Neural cell (in vitro differentiated cells): ENCODE results near the gene P3H3.

ENCODE experiments used
- CTCF ChIP-seq: fragments of 450-650 bp; IDR thresholded peaks from 2 replicates; pipeline ENCODE4 v1.5.1; 2014; ENCODE audit warnings: antibody characterized with exemption, mild to moderate bottlenecking, moderate library complexity; ENCODE audit not compliant: poor library complexity, severe bottlenecking
- EP300 ChIP-seq: fragments of 450-650 bp; conservative IDR thresholded peaks from 2 replicates; pipeline ENCODE4 v1.6.1; 2014; ENCODE audit warnings: antibody characterized with exemption, mild to moderate bottlenecking, moderate library complexity; ENCODE audit not compliant: poor library complexity, severe bottlenecking
- EZH2 ChIP-seq: fragments of 200-600, 300-800 bp; shearing (Covaris generic), sonication (generic); IDR thresholded peaks from 2 replicates; pipeline ENCODE4 v1.6.1; 2014; ENCODE audit warnings: antibody characterized with exemption, low read length, borderline replicate concordance, mild to moderate bottlenecking; ENCODE audit not compliant: insufficient read depth, poor library complexity, severe bottlenecking
- MXI1 ChIP-seq: fragments of 450-650 bp; conservative IDR thresholded peaks from 2 replicates; pipeline ENCODE4 v1.6.1; 2014; ENCODE audit warnings: antibody characterized with exemption, mild to moderate bottlenecking; ENCODE audit not compliant: poor library complexity, severe bottlenecking
- POLR2AphosphoS5 ChIP-seq: IDR thresholded peaks from 2 replicates; pipeline ENCODE4 v1.6.1; 2012
- RAD21 ChIP-seq: fragments of 450-650 bp; conservative IDR thresholded peaks from 2 replicates; pipeline ENCODE4 v1.6.1; 2014; ENCODE audit warnings: antibody characterized with exemption, mild to moderate bottlenecking, moderate library complexity
- REST ChIP-seq: IDR thresholded peaks from 2 replicates; pipeline ENCODE4 v1.6.1; 2012; ENCODE audit warnings: borderline replicate concordance
- TAF1 ChIP-seq: IDR thresholded peaks from 2 replicates; pipeline ENCODE4 v1.6.1; 2012; ENCODE audit warnings: low read depth

- TF ChIP-seq EZH2 (no peak), CTCF (no peak), TAF1 (no peak), POLR2AphosphoS5 (no peak), RAD21 (no peak), REST (no peak), EP300 (no peak), MXI1 (no peak)
These were observed 22.6 kb downstream of the P3H3 start for GRCh38 chr12:6850796-6851152.
